Measurements from ENCODE around the gene TOX2. TPM values are rescaled to one million over a fixed set of nuclear protein-coding genes. Genes with fewer than 3 reads are reported as not detected.

TOX2 gene
- total RNA-seq, 1 experiment from 2014 or later: 2.7 TPM

DNA sequence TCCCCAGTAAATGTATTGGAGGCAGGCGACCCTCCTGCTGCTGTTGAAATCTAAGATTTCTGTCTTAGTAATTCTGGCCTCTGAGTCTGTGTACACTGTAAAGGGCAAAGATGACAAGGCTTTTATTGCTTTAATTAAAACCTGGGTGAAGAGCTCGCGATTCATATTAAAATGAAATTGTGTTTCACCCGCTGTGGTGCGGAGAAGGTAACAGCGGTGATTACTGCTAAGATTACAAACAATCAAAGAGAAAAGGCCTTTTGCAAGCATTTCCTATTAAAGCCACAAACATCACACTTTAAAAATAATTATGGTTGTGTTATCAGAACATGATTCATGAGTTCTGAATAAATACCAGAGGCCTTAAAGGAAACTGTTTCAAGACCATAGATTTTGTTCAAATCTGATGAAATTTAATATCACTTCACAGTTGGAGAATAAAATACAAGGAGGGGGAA lies 69.3 kb downstream of the TOX2 start:
- Mint-ChIP-seq H3K9me3 (ENCODE audit: unreplicated experiment) (no peaks in the 10 kb centered on the region), H3K27ac (ENCODE audit: low read depth, unreplicated experiment) (no peak overlapping the region), H3K36me3 (ENCODE audit: insufficient read depth, unreplicated experiment) (no peaks in the 10 kb centered on the region), H3K4me3 (ENCODE audit: unreplicated experiment) (no peak overlapping the region), H3K27me3 (ENCODE audit: insufficient read depth, unreplicated experiment) (no peaks in the 10 kb centered on the region), H3K4me1 (ENCODE audit: insufficient read depth, unreplicated experiment) (no peaks in the 10 kb centered on the region)
- DNase-seq (ENCODE audit: unreplicated experiment): no peak
- TF ChIP-seq, protein P1, sequence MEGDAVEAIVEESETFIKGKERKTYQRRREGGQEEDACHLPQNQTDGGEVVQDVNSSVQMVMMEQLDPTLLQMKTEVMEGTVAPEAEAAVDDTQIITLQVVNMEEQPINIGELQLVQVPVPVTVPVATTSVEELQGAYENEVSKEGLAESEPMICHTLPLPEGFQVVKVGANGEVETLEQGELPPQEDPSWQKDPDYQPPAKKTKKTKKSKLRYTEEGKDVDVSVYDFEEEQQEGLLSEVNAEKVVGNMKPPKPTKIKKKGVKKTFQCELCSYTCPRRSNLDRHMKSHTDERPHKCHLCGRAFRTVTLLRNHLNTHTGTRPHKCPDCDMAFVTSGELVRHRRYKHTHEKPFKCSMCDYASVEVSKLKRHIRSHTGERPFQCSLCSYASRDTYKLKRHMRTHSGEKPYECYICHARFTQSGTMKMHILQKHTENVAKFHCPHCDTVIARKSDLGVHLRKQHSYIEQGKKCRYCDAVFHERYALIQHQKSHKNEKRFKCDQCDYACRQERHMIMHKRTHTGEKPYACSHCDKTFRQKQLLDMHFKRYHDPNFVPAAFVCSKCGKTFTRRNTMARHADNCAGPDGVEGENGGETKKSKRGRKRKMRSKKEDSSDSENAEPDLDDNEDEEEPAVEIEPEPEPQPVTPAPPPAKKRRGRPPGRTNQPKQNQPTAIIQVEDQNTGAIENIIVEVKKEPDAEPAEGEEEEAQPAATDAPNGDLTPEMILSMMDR (IDR thresholded peaks at IDR 0.05; ENCODE audit: unreplicated experiment): no peak
- ChIA-PET CTCF (interaction anchor here (0.9 to 1.1 kb wide), 3 partner anchors 19 to 218 kb away, joined by 3 to 4 read pairs (median 3); no protein-coding TSS in a partner anchor), POLR2A (interaction anchor here (0.6 kb wide), 1 partner anchor 49 kb away, joined by 3 read pairs; no protein-coding TSS in a partner anchor)
- no TSS peak for BruUV-seq (replicated peaks)
- intact Hi-C loops (cut with micrococcal nuclease): no loop called here

DNA sequence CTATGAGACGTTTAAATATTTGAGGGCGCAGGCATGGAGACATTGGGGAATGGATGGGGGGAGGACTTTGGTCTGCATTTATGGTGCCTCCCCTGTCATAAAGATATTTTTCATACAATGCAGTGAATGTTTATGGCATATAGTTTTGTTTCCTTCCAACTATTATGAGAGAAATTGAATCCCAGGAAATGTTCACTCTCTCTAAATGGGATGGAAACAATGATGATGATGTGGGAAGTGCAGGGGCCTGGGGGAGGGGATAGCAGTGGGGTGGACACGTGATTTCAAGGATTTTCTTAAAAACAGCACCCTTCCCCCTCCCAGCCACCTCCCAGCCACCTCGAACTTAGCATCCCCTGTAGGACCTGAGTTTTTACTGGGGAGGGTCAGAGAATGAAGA lies 69.9 kb downstream of the TOX2 start:
- Mint-ChIP-seq H3K36me3 (ENCODE audit: insufficient read depth, unreplicated experiment) (no peaks in the 10 kb centered on the region), H3K9me3 (ENCODE audit: unreplicated experiment) (no peaks in the 10 kb centered on the region), H3K27me3 (ENCODE audit: insufficient read depth, unreplicated experiment) (no peaks in the 10 kb centered on the region), H3K27ac (ENCODE audit: low read depth, unreplicated experiment) (no peak overlapping the region), H3K4me1 (ENCODE audit: insufficient read depth, unreplicated experiment) (no peaks in the 10 kb centered on the region), H3K4me3 (ENCODE audit: unreplicated experiment) (no peak overlapping the region)
- no peak for DNase-seq (ENCODE audit: unreplicated experiment)
- BruUV-seq (replicated peaks): no TSS peak
- POLR2A ChIA-PET: no interaction called here
- TF ChIP-seq, protein P1 (IDR thresholded peaks at IDR 0.05; ENCODE audit: unreplicated experiment): no peak
- intact Hi-C loops (cut with micrococcal nuclease): no loop called here
- CTCF ChIA-PET: interaction anchor here (0.9 to 1.1 kb wide), 3 partner anchors 20 to 219 kb away, joined by 3 to 4 read pairs (median 3); no protein-coding TSS in a partner anchor

DNA sequence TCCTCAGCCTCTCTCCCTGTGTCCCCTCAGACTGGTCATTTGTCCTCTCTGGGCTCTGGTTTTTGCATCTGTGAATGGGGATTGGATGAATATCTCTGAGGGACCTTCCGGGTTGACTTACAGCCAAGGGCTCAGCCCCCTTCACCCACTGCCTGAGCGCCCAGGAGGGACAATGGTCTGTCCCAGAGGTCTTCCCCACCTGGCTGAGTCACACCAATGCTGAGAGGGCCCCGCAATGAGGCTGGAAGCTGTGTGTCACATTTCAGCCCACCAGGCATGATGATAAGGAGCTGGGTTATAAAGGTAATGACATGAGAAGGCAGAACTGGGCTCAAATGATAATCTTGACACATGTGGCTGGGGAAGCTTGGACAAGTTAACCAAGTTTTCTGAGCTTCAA lies 70.5 kb downstream of the TOX2 start:
- no TSS peak for BruUV-seq (replicated peaks)
- no peaks in the 10 kb centered on the region for H3K4me1 Mint-ChIP-seq (ENCODE audit: insufficient read depth, unreplicated experiment)
- H3K9me3 Mint-ChIP-seq (ENCODE audit: unreplicated experiment): no peaks in the 10 kb centered on the region
- intact Hi-C loops (cut with micrococcal nuclease): no loop called here
- ChIA-PET CTCF (no interaction called here), POLR2A (interaction anchor here (0.6 kb wide), 1 partner anchor 663 kb away, joined by 3 read pairs; no protein-coding TSS in a partner anchor)
- no peaks in the 10 kb centered on the region for H3K36me3 Mint-ChIP-seq (ENCODE audit: insufficient read depth, unreplicated experiment)
- H3K4me3 Mint-ChIP-seq (ENCODE audit: unreplicated experiment): no peak overlapping the region
- H3K27me3 Mint-ChIP-seq (ENCODE audit: insufficient read depth, unreplicated experiment): no peaks in the 10 kb centered on the region
- no peak for DNase-seq (ENCODE audit: unreplicated experiment)
- H3K27ac Mint-ChIP-seq (ENCODE audit: low read depth, unreplicated experiment): no peak overlapping the region
- TF ChIP-seq, protein P1 (IDR thresholded peaks at IDR 0.05; ENCODE audit: unreplicated experiment): no peak

DNA sequence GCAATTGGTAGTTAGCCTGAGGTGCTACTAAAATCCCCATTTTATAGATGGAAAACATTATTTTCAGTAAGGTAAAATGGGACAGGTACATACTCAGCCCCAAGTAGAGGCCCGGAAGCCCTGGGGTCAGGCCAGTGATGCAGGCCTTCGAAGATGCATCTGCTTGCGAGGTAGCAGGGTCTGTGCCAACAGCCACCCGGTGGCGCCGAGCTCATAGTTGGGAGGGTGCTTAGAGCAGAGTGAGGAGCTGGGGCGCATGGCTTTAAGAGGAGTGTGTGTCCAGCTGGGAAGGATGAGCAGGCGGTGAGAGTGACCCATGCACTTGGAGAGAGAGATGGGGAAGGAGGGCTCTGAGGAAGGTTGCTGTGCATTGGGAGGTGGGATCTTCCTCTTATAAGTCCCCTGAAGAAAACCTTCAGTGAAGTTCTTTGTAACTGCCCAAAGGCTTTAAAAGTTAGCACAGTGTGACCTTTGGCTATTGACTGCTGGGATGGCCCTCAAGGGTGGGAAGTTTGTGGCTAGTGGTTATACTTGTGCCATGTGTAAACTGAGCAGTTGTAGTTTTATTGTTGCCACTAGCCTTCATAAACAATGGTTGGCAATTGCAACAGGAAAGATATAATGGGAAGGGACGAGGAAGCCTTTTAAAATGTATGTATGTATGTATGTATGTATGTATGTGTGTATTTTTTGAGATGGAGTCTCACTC lies 71.1 kb downstream of the TOX2 start:
- Mint-ChIP-seq H3K4me1 (ENCODE audit: insufficient read depth, unreplicated experiment) (no peaks in the 10 kb centered on the region), H3K9me3 (ENCODE audit: unreplicated experiment) (no peaks in the 10 kb centered on the region), H3K4me3 (ENCODE audit: unreplicated experiment) (no peak overlapping the region), H3K27me3 (ENCODE audit: insufficient read depth, unreplicated experiment) (no peaks in the 10 kb centered on the region), H3K36me3 (ENCODE audit: insufficient read depth, unreplicated experiment) (no peaks in the 10 kb centered on the region), H3K27ac (ENCODE audit: low read depth, unreplicated experiment) (no peak overlapping the region)
- TF ChIP-seq, protein P1 (IDR thresholded peaks at IDR 0.05; ENCODE audit: unreplicated experiment): no peak
- ChIA-PET CTCF (interaction anchor here (0.6 to 1.5 kb wide), 2 partner anchors 80 to 95 kb away, joined by 3 to 4 read pairs; no protein-coding TSS in a partner anchor), POLR2A (interaction anchor here (0.6 kb wide), 1 partner anchor 662 kb away, joined by 3 read pairs; no protein-coding TSS in a partner anchor)
- intact Hi-C loops (cut with micrococcal nuclease): no loop called here
- no peak for DNase-seq (ENCODE audit: unreplicated experiment)
- no TSS peak for BruUV-seq (replicated peaks)
